Dermis blood vessel endothelial cell (primary cell): ENCODE data around the gene PDE2A. TPM values are rescaled to one million over a fixed set of nuclear protein-coding genes. Genes with fewer than 3 reads are reported as not detected.

Experiments used
- DNase-seq: peaks from one replicate; pipeline ENCODE4 v3.0.0; 2010
- total RNA-seq: library from RNA; depleted of rRNA; stranded (reverse); fragments of >200 nt; gene quantifications from 2 replicates; pipeline ENCODE4 v1.2.3, GENCODE V29; 2014

PDE2A gene
- total RNA-seq, 1 donor from 2014 or later, result 351 TPM

- no peak for DNase-seq
These were observed 8.6 kb upstream of the PDE2A start for GRCh38 chr11:72682858-72683243.

DNA sequence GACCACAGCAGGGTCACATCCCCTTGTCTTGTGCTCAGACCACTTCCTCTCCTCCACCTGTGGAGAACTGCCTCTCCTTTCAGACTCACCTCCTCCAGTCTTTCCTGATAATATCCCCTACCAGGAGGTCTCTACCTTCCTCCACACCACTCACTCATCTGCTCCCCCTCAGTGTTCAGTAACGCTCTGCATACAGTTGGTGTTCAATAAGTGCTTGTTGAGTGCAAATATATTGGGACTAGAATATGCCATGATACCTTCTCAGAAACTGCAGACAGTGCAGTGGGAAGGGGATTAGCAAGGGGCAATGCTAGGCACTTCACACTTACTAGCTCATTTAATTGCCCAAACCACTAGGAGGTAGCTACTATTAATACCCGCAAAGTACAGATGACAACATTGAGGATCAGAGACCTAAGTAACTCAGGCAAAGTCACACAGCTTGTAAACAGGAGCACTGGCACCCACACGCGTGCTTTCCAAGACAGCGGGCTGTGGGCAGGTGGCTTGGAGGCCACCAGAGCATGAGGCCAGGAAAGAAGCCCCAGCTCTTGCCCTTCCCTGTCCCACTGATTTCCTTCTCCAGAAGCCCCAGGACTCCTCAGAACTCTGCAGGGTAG, 8.1 kb upstream of the PDE2A start:
- no peak for DNase-seq

GRCh38 chr11:72681226-72682153, 7.3 kb upstream of the PDE2A start:
- no peak for DNase-seq

GRCh38 chr11:72680624-72681158, 6.5 kb upstream of the PDE2A start:
- no peak for DNase-seq

DNA sequence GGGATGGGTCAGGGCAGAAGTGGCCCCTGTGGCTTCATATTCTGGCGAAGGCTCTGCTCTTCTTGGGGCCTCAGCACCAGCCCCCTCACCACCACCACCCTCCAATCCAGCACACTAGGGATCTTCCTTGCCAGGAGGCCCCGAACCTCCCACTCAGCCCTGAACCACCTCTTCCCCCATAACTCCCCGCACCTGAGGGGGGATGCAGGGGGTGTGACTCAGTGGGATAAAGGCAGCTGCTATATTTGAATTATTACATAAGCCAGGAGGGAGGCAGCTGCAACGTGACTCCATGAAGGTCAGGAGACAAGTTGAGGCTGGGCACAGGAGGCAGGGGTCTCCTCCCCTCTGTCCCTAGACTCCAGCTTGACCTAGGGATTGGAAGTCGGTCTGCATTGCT, 5.6 kb upstream of the PDE2A start:
- DNase-seq, result no peak

DNA sequence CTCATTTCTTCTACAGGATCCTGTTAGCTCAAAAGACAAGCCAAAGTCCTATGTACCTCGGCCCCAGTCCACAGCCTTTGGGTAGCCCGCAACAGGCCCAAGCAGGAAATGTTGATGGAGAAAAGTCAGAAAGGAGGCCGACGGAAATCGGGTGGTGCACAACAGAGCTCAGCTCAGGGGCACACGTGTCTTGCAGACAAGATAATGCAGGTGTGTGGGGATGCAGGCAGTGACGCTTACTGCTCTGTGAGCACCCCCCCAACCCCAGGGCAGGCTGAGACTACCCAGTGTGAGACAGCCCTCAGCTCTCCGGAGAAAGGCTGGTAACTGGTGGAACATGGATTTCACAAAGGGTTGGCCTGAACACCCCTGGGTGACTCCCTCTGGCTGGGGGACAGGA, 4.3 kb upstream of the PDE2A start:
- DNase-seq, result no peak

GRCh38 chr11:72676861-72677341, 2.7 kb upstream of the PDE2A start:
- peak; percentile 62 for DNase-seq

- no peak for DNase-seq
These were observed 999 bp upstream of the PDE2A start for GRCh38 chr11:72675221-72675620.

- no peak for DNase-seq
These were observed 809 bp downstream of the PDE2A start for GRCh38 chr11:72673284-72673942.

DNA sequence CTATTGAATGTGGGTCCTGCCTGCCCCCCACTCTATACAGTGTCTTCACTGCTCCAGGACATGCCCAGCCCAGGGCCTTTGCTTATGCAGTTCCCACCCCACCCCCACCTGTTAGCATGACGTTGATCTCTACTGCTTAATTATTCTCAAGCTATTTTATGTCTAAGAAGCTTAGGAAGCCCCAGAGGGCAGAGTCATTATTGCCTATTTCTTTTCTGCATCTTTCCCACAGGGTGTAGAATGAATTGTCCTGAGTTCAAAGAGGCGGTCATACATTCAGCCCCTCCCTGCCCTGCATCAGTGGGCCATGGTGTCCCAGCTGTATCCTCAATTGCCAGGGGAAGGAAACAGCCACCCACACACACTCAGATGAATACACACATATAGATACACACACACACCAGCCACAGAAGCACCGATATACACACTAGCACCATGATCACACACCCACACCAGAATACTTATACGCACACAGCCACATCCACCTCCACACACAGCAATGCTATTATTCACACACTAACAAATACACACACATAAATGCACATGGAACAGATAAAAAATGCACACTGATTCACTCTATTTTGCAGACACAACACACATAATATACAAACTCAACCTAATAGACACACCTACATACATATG, 1.5 kb downstream of the PDE2A start:
- DNase-seq, result peak; percentile 49

DNA sequence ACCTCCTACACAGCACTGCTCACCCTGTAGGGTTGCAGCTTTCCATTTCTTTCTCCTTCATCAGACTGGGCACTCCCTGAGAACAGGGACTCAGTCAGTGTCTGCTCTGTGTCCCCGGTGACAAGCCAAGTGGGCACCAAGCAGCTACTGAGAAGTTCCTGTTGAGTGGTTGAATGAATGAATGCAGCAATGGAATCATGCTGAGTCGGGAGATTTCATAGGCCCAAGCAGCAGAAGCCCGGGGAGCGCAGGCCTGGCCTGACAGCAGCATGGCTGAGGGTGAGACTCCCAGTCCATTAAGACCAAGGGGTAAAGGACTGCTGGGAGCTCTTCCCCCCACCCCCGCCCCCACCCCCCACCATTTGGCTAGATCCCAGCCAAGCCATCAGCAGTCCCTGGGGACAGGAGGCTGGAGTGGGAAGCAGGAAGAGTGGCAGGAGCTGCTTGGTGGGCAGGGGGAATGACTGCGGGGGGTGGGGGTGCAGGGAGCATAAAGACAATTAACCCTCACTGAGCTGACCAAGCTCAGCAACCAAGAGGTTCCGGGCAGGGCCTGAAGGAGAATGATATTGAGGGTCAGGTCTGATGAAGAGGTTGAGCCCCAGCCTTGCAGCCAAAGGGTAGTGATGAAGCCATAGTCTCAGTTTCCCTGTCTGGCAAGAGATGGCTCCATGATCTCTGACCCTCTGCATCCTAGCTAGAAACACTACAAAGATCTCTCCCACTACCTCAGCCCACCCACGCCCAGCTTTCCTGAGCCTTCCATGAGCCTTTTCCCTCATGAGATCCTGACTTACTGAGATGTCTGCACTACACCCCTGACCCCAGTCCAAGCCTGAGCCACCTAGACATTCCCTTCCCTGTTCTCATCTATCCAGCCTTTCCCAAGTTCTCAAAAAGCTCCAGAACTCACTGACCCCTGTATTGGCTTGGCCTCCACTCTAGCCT, 2.8 kb downstream of the PDE2A start:
- no peak for DNase-seq

- DNase-seq, result no peak
These were observed 4.2 kb downstream of the PDE2A start for GRCh38 chr11:72670041-72670440.

GRCh38 chr11:72669527-72669926, 4.7 kb downstream of the PDE2A start:
- DNase-seq, result no peak

- no peak for DNase-seq
These were observed 5.4 kb downstream of the PDE2A start for GRCh38 chr11:72668629-72669347.

DNA sequence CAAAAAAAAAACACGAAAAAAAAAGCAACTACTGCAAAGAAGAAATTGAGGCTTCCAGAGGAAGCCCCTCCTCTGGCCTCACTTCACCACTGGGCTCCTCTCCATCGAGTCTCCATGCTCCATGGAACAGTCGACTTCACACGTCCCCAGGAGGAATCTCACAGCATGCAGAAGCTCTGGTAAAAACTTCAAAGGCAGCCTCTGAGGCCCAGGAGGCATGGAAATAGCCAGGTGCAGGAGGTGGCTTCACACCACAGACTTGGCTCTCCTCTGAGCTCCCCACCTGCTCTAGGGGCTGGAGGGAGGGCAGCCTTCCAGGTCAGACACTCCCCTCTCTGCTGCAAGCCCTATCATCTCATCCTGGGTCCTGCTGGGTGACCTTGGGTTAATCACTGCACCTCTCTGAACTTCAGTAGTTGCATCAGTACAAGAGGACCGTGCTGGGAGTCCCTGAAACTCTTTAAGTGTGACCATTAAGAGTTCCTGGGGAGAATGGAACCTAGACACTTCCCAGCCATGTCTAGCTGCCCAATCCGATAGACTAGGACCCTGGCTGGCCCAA, 8.2 kb downstream of the PDE2A start:
- no peak for DNase-seq

DNA sequence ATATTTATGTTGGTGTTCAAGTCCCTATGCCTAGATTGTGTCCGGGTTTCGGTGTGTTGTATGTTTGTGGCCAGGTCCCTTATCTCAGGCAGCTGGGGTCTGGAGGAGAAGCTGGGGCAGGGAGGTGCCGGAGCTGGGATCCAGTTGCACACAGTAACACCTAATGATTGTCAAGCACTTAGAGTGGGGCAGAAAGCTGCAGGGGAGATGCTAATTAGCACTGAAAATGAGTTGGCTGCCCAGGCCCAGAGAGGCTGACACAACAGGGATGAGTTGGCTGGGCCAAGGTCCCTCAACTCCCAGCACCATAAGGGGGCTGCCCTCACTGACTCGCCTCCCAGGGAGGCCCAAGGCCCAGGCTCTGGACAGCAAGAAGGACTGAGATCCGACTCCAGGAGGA, 12.2 kb downstream of the PDE2A start:
- no peak for DNase-seq

- no peak for DNase-seq
These were observed 12.7 kb downstream of the PDE2A start for GRCh38 chr11:72661486-72661885.

DNA sequence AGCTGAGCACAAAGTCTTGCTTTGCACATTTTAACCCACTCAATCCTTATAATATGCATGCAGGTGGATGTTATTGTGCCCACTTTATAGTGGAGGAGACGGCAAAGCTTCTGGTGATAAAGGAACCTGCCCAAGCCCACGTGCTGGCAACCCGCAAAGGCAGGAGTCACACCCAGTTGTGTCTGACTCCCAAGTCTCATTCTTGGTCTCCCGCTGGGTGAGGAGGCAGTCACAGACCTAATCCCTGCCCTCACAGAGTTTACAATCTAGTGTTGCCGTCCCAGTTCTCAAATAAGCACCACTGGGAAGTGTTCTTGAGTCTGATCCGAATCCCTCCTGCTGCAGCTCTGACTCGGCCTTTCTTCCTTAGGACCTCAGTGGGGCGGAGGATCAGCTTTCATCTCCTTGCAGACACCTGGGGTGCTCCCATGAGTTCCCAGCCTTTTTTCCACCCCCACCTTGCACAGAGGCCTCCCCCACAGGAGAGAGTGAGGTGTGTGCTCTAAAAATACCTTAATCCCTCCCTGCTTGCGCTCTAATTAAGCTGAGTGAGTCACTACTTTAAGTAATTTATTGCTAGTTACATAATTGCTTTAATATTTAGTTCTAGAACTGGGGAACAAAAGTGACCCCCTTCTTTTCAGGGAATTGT, 15.1 kb downstream of the PDE2A start:
- DNase-seq, result no peak

- no peak for DNase-seq
These were observed 16.7 kb downstream of the PDE2A start for GRCh38 chr11:72657411-72658100.
